Smooth muscle cell (in vitro differentiated cells): Measurements from ENCODE around the gene SPATA18. TPM values are rescaled to one million over a fixed set of nuclear protein-coding genes. Genes with fewer than 3 reads are reported as not detected.

Experiments
- DNase-seq: peaks from one replicate; lab custom pipeline; 2025; ENCODE audit not compliant: unreplicated experiment; lab: John Stamatoyannopoulos, UW
- H2AFZ ChIP-seq: fragments of 200-600 bp; sonication (generic); 2 replicates; pipeline ENCODE4 v1.6.0; 2016; ENCODE audit warnings: antibody characterized with exemption, low read depth, mild to moderate bottlenecking
- H3F3A ChIP-seq: fragments of 200-600 bp; sonication (generic); 2 replicates; pipeline ENCODE4 v1.6.0; 2017; ENCODE audit warnings: antibody characterized with exemption, low read depth
- H3K27ac ChIP-seq: fragments of 200-600 bp; sonication (generic); 2 replicates; pipeline ENCODE4 v1.5.1; 2016; ENCODE audit warnings: low read depth, mild to moderate bottlenecking
- H3K27me3 ChIP-seq: fragments of 200-600 bp; sonication (generic); 2 replicates; pipeline ENCODE4 v1.6.1; 2016; ENCODE audit warnings: low read depth, mild to moderate bottlenecking
- H3K36me3 ChIP-seq: fragments of 200-600 bp; sonication (generic); 2 replicates; pipeline ENCODE4 v1.5.1; 2016; ENCODE audit warnings: low read depth
- H3K4me1 ChIP-seq: fragments of 200-600 bp; sonication (generic); 2 replicates; pipeline ENCODE4 v1.5.1; 2016; ENCODE audit warnings: low read depth
- H3K4me2 ChIP-seq: fragments of 200-600 bp; sonication (generic); 2 replicates; pipeline ENCODE4 v1.6.0; 2016; ENCODE audit warnings: mild to moderate bottlenecking
- H3K4me3 ChIP-seq: fragments of 200-600 bp; sonication (generic); 2 replicates; pipeline ENCODE4 v1.5.1; 2016; ENCODE audit warnings: mild to moderate bottlenecking
- H3K79me2 ChIP-seq: fragments of 200-600 bp; sonication (generic); 2 replicates; pipeline ENCODE4 v1.6.0; 2016; ENCODE audit warnings: low read depth, mild to moderate bottlenecking
- H3K9ac ChIP-seq: fragments of 200-600 bp; sonication (generic); 2 replicates; pipeline ENCODE4 v1.6.0; 2016; ENCODE audit warnings: low read depth
- H3K9me3 ChIP-seq: fragments of 200-600 bp; sonication (generic); replicated peaks from 2 replicates; pipeline ENCODE4 v1.5.1; 2016; ENCODE audit warnings: low read depth
- H4K20me1 ChIP-seq: fragments of 200-600 bp; sonication (generic); 2 replicates; pipeline ENCODE4 v1.6.0; 2016; ENCODE audit warnings: low read depth
- CTCF ChIP-seq: fragments of 200-600 bp; sonication (generic); IDR thresholded peaks from 2 replicates; pipeline ENCODE4 v1.5.1; 2017; ENCODE audit warnings: borderline replicate concordance, mild to moderate bottlenecking, antibody characterized with exemption; ENCODE audit not compliant: insufficient read depth, poor library complexity, severe bottlenecking
- WGBS: methylation state at CpG from one replicate; pipeline ENCODE4 v1.1.7; 2016; ENCODE audit warnings: low lambda C conversion rate; 5-methylcytosine and 5-hydroxymethylcytosine counted together
- polyA plus RNA-seq: library from polyadenylated mRNA; unstranded; fragments of >200 nt; fragmentation: Nextera tagmentation; extraction: Ambion mirVana; gene quantifications from 2 replicates; pipeline ENCODE4 v1.2.1, GENCODE V29; 2016
- total RNA-seq: library from RNA; depleted of rRNA; stranded (reverse); fragments of >200 nt; gene quantifications from 2 replicates; pipeline ENCODE4 v1.2.3, GENCODE V29; 2014

SPATA18 gene
- total and polyA plus RNA-seq, 2 experiments from 2014 or later = 8.9 to 21.2 TPM

DNA sequence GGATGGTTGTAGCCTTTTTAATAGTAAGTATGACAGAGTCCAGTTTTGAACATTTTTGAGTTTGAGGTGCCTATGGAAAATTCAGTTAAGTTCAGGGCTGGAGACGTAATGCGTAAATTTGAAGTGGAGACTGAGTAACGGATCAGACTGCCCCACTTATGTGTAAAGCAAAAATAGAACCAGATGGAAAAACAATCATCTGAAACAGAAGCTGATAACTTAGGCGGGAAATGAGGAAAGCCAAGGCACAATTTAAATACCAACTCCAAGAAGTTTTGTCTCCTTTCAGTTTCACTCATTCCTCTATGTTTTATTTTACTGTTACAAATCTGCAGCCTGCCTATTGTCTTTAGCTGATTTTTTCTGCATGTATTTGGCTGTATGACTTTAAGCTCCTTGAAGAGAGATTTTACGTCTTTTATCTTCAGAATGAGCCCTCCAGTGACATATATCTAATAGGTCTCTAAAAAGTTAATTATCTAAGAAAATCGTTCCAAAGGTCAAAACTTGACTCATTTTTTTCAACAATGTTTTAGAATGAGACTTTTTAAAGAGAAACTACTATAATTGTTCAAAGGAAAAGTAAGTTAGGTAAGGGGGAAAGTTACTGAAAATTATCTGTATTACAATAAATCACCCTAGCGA is 14.1 kb upstream of the SPATA18 start:
- Histone ChIP-seq H3K79me2 (peaks cover 53% of the 10 kb centered on the region), H4K20me1 (peaks cover 41% of the 10 kb centered on the region), H3K27ac (no peak overlapping the region), H3K4me2 (peak overlapping the region; percentile 97), H3K27me3 (peaks cover 11% of the 10 kb centered on the region), H3K9me3 (no peaks in the 10 kb centered on the region), H3K4me3 (peak overlapping the region; percentile 82), H3F3A (no peaks in the 10 kb centered on the region), H3K9ac (peak overlapping the region; percentile 1), H3K36me3 (no peaks in the 10 kb centered on the region), H3K4me1 (peaks cover 21% of the 10 kb centered on the region), H2AFZ (peak overlapping the region; percentile 87)
- TF ChIP-seq CTCF = no peak
- no peak for DNase-seq
- 43% methylated on average over 7 of the region's 7 CpGs for WGBS

DNA sequence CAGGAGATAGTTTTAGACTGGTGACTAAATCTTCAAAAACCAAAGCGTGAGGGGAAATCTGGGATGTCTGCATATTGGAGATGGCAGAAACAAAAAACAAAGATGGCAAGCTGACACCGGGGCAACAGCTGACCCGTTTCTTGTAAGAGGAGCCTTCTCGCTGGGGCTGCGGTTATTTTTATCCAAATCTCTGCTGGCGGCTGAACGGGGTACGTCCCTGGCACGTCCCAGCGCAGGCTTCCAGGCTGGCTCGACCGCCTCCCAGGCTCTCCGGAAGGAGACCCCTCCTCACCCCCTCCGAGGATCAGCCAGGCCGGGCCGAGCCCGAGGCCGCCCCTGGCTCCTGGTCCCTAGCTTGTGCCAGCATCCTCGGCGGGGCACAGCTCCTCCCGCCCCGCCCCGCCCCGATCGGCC is 13.4 kb upstream of the SPATA18 start:
- Histone ChIP-seq H3K36me3 (no peaks in the 10 kb centered on the region), H3K9me3 (no peaks in the 10 kb centered on the region), H2AFZ (peak overlapping the region; percentile 87), H3K4me1 (peaks cover 21% of the 10 kb centered on the region), H3K79me2 (peaks cover 48% of the 10 kb centered on the region), H3F3A (no peaks in the 10 kb centered on the region), H3K9ac (peak overlapping the region; percentile 65), H3K4me2 (peak overlapping the region; percentile 97), H3K4me3 (peak overlapping the region; percentile 82), H3K27me3 (peaks cover 14% of the 10 kb centered on the region), H3K27ac (no peak overlapping the region), H4K20me1 (peaks cover 34% of the 10 kb centered on the region)
- TF ChIP-seq CTCF = no peak
- 2% methylated on average over 18 of the region's 25 CpGs for WGBS
- peak; percentile 28 for DNase-seq

DNA sequence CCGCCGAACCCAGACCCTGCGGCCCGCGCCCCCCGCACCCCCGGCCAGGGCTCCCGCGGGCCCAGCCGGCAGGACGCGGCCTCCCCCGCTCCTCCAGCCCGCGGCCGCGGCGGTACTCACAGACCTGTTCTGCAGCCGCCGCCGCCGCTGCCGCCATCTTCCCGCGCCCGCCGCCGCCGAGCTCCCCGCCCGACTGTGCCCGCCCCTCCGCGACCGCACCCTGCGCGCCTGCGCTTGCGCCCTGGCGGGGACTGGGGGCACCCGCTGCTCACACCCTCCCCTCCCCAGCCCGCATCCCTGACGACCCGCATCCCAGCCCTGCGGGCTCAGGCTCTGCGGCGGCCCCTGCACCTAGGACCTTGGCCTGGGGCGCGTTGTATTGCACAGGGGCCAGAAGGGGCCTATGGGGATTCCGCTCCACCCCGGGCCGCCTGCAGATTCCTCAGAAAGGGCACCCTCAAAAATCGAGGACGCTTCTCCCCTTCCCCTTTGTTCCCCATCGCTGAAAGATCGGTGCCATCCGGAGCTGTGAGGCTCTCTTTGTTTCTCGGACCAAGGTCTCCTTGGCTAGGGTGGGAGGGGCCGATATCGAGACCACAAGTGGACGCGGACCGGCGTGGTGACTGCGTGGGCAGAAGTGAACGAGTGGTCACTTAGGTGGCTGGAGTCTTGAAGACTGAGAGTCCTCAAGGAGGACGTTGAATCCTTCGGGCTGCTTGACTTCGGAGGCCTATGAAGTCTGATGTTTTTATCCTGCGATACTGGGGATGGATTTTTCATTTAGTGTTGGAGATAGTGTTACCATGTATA is 12.8 kb upstream of the SPATA18 start, which contains the start of gene SGCB:
Gene SGCB, minus strand, starts transcription at position 197 of the 810 bp plus-strand sequence. Its CDS starts 40 bp downstream, at position 157.
- Histone ChIP-seq H3K27ac (no peak within 1 kb of the TSS), H3K9ac (peak within 1 kb of the TSS; percentile 65), H2AFZ (peak within 1 kb of the TSS; percentile 100), H3K4me1 (peaks cover 21% of the 10 kb centered on the region), H3K27me3 (peaks cover 14% of the 10 kb centered on the region), H3K36me3 (no peaks in the 10 kb centered on the region), H3K4me2 (peak within 1 kb of the TSS; percentile 97), H3K79me2 (peaks cover 42% of the 10 kb centered on the region), H3F3A (no peaks in the 10 kb centered on the region), H3K9me3 (no peaks in the 10 kb centered on the region), H4K20me1 (peaks cover 28% of the 10 kb centered on the region), H3K4me3 (peak within 1 kb of the TSS; percentile 82)
- DNase-seq = peak; percentile 34
- WGBS = 8% methylated on average over 39 of the region's 70 CpGs
- TF ChIP-seq CTCF = no peak
